Activated naive CD4-positive, alpha-beta T cell treated with anti-CD3 and anti-CD28 coated beads, Interleukin-2, amount 50 U/mL, for 16 hours (primary cell): Measurements from ENCODE around the gene KLHL29.

Experiments
- DNase-seq: peaks from one replicate; pipeline ENCODE4 v3.0.0-alpha.2; 2020

KLHL29 gene

DNA sequence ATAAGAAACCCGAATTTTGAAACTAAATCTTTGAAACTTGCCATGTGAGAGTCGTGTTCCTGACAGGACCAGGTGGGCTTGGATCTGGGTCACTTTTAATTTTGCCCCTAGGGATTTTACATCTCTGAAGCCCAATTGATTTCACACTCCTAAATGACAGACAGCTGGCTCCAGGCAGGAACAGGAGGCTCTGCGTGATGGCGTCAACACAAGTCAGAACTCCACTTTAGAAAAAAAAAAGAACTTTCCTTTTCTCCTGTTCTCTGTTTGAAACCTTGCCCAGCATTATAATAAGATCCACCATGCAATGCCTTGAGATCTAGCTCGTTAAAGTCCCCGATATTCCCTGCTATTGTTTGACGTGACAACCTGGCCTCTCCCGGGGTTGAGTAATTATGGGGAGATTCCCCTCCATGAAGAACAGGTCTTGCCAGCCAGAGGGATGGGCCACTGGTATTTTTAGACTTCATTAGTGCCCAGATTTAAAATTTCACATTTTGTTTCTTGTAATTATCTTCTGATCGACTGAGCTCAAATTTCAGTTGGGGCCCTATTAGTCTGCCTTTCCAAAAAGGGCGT lies 260.3 kb downstream of the KLHL29 start:
- no peak for DNase-seq

- no peak for DNase-seq
Observed at GRCh38 chr2:23647563-23647962, 262.6 kb downstream of the KLHL29 start.

- DNase-seq, result no peak
Observed at GRCh38 chr2:23649303-23649702, 264.3 kb downstream of the KLHL29 start.

GRCh38 chr2:23649819-23650218 lies 264.8 kb downstream of the KLHL29 start:
- DNase-seq, result no peak

GRCh38 chr2:23651187-23652080 lies 266.5 kb downstream of the KLHL29 start:
- DNase-seq, result no peak

- no peak for DNase-seq
Observed at GRCh38 chr2:23653326-23653725, 268.3 kb downstream of the KLHL29 start.

- DNase-seq, result no peak
Observed at GRCh38 chr2:23654756-23655155, 269.8 kb downstream of the KLHL29 start.

- DNase-seq, result no peak
Observed at GRCh38 chr2:23655934-23656596, 271.1 kb downstream of the KLHL29 start.

- no peak for DNase-seq
Observed at GRCh38 chr2:23656597-23656973, 271.6 kb downstream of the KLHL29 start.

GRCh38 chr2:23657371-23657770 lies 272.4 kb downstream of the KLHL29 start:
- DNase-seq, result no peak

- no peak for DNase-seq
Observed at GRCh38 chr2:23657934-23658333, 273.0 kb downstream of the KLHL29 start.

DNA sequence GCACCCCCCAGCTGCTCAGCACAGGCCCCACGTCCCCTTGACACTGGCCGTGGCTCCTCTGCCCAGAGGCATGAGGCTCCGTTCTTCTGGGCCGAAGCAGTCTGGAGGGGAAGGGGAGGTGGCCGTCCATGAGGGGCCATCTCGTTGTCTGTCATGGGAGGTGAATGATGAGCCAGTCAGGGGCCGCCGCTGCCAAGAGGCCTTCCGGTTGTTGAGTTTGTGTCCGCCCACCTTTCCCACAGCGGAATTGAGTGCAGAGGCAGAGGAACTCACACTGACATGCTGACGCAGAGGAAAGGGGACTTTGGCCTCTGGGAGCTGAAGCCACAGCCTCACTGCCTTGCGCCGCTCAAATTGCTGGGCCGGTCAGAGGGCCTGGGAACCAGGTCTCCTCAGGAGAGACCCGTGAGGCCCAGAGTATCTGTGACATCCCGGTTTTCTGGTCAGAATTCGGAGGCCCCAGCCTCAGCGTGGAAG lies 273.5 kb downstream of the KLHL29 start:
- DNase-seq, result no peak

DNA sequence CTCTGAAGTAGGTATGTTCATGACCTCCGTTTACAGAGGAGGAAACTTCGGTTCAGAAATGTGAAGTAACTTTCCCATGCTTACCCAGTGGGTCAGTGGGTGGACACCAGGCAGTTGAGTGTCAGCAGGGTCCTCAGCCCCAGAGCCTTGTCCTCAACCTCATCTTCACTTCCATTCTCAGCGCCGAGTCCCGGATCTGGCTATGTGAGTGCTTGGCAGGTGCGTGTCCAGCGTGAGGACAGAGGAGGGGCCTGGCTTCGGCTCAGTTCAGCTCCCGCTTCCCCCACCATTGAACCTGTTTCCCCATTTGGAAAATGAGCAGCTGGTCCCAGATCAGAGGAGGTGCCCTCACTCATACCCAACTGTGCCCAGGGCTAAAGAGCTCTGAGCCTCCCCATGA lies 274.3 kb downstream of the KLHL29 start:
- no peak for DNase-seq

DNA sequence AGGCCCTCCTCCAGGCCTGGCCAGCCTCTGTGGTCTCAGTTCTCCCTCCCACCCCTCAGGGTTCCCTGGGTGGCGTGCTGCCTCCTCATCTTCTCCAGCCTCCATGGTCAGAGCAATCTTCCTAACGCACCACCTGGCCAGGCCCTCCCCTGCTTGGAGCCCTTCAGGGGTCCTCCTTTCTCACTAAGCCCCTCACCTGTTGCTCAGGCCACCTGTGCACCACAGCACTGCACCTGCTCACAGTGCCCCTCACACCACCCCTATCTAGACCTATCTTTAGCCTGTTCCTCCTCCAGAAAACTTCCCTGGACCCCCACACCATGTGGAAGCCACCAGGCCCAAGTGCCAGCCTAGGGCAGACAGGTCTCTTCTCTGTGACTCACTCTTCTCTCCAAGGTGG lies 274.8 kb downstream of the KLHL29 start:
- DNase-seq, result no peak

- DNase-seq, result no peak
Observed at GRCh38 chr2:23660237-23660636, 275.3 kb downstream of the KLHL29 start.

DNA sequence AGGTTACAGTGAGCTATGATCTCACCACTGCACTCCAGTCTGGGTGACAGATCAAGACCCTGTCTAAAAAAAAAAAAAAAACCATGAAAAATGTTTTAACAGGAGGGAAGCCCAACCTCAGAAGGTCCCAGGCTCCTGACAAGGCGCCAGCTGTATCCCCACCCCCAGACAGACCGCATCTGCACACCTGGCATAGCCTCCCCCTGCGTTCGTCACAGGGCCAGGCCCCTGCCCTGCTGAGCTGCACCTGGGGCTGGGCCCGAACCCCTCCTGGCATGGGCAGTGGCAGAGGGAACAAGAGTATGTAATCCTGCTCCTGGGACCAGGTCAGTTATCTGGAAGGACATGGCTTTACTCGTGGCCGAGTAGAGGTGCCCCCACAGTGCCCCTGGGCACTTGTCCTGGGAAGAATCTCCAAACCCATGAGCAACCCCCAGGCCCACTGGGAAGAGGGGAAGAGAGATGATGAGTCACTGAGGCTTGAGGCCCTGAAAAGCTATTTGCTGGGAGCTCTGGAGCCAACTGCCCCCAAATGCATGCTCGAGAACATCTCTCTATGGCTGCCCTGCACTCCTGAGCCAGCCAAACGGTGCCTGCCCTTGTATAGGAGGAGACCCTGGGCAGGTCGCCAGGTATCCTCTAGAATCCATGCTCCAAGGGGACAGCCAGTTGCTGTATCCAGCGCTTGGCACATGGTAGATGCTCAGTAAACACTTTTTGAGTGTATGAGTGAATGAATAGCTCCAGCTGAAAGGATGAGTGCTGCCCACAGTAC lies 276.5 kb downstream of the KLHL29 start:
- no peak for DNase-seq

DNA sequence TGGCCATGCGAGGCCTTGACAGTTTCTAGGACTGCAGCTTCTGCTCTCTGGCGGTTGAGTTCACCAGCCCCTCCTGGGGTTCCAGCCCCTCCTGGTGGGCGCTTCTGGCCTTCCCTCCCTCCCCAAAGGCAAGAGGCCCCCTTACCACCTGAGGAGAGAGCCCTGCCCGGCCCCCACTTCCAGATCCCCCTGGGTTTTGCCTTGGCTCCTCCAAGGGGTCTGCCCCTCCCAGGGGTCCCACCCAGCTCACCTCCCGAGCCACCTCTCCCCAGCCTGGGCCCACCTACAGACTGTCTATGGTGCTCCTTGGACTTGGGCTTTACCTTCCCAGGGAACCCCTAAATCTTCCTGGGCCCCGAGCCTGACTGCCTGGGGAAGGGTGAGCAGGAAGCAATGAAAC lies 277.5 kb downstream of the KLHL29 start:
- DNase-seq, result no peak

DNA sequence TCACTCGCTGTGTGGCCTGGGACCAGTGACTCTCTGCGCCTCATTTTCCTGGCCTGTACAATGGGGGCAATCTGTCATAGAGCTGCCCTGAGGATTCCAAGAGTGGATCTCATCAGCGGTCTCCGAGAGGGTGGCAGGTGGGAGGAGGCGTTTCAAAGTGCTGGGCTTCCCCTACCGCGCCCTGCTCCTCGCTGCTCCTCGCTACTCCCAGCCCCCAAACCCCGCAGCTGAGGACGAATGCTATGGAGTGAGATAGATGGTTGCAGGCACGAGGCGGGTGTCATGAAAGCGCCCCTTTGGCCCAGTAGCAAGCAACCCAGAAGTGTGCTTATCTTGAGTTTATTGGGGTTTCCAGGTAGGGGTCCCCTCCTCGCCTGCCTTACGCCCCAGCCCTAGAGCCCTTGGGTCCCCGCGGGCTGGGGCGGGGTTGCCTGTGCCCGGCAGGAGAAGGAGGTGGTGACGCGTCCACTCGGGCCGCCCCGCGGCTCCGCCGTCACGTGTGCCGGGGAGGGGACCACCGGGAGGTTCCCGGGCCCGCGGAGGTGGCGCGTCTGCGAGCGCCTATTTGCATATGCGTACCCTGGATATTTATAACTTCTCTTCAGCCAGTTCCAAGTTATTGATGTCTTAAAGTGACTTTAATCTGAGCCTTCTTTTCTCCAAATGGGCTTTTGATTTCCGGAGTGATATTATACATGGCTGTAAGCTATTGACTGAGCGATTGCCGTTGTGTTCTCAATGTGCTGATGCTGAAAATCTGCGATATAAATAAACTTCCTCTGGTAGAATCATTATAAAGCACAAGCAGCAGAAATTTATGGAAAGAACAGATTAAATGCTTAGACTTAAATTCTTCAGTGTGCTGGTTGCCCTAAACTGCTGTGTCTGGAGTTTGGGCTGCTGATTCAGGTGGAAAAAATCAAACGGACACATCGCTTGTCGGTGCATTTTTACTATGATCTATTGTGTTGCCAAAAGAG lies 278.3 kb downstream of the KLHL29 start:
- no peak for DNase-seq

GRCh38 chr2:23664066-23664788 lies 279.2 kb downstream of the KLHL29 start:
- no peak for DNase-seq

GRCh38 chr2:23666241-23666979 lies 281.4 kb downstream of the KLHL29 start:
- no peak for DNase-seq
